NCI-H187 treated with DMSO at 0.1 percent for 48 hours (cell line): Measurements from ENCODE around the gene GVQW3.
"Not testable (repeated sequence)": the region's sequence is repeated elsewhere in the genome, so short reads cannot be mapped to it uniquely, and the experiment has no call there.

Source experiments
- DNase-seq: peaks from one replicate; lab custom pipeline; 2025; lab: John Stamatoyannopoulos, UW

GVQW3 gene

DNA sequence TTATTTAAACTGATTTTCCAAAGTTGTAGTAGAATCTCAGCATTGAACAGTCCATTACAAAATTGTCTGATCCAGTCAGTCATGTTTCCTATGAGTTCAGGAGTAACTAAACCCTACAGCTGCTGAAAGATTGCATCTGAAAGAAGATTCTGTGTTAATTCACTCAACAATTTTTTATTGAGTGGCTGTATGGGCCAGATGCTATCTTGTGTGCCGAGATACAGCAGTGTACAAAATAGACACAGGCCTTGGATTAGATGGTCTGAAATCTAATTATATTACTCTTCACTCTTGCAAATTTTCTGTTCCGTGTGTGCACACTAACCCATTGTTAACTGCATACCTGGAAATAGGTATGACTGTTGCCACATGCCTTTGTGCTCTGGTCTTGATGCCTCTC, 7.3 kb downstream of the GVQW3 start:
- no peak for DNase-seq

DNA sequence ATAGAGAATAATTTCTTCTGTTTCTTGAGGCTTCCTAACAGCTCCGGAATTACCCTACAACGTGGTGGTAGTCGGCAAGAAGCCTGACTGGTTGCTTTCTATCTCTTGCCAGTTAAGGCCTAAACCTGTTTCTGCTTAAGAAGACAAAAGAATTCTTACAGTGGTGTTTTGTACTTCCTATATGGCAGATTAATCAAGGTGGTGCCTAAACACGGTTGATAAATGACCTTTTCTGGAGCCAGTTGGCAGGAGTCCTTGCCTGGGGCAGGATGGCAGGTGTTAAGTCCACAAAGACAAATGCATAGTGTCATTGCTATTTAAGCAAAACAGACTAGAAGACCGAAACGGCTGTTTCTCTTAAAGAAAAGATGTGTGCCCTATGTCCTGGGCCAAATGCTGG, 9.9 kb downstream of the GVQW3 start:
- no peak for DNase-seq

DNA sequence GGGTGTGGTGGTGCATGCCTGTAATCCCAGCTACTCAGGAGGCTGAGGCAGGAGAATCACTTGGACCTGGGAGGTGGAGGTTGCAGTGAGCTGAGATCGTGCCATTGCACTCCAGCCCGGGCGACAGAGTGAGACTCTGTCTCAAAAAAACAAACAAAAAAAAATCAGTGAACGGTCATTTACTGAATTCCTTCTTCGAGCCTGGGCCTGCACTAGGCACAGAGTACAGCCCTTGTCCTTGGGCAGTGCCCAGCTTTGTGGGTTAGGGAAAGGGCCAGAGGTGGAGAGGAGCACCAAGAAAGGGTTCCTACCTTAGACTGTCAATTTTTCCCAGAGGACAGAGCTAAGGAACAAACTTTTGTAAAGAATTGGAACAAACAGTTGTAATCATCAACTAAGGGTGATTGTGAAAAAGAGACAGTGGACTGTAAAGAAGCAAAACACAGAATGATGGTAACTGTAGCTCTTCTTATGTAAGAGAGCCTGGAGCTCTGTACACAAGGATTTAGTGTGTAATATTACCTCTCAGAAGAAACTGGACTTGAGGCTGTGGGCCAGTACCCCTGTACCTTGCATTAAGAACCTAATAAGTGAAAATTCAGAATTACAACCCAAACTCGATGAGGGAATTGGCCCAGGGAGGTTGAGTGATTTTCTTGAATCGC, 10.8 kb downstream of the GVQW3 start:
- DNase-seq: no peak

DNA sequence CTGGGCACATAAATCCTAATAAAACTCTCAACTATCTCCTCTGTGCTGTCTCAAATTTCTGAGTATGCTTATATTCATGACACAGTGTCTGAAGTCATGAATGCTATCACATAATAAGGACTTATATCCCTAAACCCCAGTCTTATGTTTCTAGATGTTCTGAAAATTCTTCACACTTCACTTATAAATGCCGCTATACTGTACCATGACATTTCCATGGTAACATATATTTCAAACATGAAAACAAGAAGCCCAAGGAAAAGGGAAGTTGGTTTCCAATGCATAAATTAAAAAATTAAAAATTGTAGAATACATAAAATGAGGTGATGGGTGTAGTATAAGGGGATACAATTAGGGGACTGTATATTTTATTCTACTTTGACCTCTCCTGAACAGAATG, 11.7 kb downstream of the GVQW3 start:
- no peak for DNase-seq

DNA sequence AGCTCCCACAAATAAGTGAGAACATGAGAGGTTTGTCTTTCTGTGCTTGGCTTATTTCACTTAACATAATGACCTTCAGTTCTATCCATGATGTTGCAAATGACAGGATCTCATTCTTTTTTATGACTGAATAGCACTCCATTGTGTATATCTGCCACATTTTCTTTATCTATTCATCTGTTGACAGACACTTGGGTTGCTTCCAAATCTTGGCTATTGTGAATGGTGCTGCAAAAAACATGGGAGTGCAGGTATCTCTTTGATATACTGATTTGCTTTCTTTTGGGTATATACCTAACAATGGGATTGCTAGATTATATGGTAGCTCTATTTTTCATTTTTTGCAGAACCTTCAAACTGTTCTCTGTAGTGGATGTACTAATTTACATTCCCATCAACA, 13.3 kb downstream of the GVQW3 start:
- DNase-seq: no peak

DNA sequence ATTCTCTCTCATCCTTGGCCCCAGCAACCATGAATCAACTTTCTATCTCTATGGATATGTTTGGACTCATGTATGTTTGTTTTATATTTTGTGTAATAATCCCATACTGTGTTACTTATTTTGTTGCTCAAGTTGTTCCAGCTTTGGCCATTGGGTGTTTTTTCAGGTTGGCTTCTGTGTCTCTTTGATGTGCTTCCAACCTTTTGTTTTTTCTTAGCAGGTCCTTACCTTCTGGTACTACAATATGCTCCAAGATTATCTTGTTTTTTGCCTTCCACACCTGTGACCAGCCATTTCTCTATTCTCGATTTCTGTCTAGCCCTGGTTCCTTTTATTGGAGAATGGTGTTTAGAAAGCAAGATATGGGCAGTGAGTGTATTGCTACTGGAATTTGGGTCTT, 14.2 kb downstream of the GVQW3 start:
- DNase-seq: no peak

DNA sequence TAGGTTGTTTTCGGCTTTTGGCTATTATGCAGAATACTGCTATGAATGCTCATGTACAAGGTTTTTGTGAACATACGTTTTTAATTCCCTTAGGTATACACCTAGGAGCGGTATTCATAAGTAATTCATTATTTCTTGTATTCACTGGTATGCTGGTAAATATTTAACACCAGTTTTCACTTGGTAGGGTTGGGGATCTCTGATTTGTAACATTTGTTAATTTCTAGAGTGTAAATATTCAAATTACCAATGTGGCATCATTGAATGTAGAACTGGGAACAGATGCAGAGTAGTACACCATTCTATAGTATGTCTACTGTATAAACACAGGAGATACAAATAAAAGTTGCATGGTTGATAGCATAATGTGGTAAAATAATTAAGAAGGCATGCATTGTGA, 16.3 kb downstream of the GVQW3 start:
- no peak for DNase-seq

DNA sequence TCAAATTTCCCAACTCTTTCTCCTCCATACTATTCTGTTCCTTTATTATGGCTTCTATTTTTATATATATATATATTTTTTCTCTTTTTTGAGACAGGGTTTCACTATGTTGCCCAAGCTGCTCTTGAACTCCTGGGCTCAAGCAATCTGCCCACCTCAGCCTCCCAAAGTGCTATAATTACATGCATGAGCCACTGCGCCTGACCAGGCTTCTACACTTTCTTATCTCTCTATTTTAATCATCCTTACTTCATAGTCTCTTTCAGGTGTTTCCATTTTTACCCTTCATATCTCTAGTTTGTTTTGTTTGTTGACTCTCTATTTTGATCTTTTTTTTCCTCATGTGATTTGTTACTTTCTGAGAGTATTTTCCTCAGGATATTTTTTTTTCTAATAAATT, 19.8 kb downstream of the GVQW3 start:
- DNase-seq: no peak

DNA sequence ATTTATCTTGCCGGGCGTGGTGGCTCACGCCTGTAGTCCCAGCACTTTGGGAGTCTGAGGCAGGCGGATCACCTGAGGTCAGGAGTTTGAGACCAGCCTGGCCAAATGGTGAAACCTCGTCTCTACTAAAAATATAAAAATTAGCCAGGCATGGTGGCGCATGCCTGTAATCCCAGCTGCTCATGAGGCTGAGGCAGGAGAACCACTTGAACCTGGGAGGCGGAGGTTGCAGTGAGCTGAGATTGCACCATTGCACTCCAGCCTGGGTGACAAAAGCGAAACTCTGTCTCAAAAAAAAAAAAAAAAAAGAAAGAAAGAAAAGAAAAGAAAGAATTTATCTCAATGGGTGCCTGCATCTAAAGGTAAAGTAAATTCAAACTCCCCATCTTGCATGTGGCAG, 20.4 kb downstream of the GVQW3 start:
- not testable (repeated sequence) for DNase-seq

DNA sequence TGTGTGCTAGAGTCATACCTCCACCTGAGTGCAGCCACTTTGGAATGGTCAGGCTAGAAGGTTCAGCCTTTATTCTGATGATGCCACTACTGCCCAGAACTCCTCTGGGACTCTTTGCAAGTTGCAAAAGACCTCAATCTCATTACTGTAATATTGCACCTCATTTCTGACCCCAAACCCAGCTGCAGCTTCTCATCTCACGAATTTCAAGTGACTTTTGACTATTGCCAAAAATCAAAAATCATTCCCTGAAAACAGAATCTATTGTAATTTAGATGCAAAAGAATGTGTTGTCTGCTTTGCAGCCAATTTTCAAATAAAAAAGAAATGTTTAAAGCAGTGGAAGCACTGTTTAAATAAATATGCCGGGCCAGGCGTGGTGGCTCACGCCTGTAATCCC, 25.2 kb downstream of the GVQW3 start:
- DNase-seq: no peak

DNA sequence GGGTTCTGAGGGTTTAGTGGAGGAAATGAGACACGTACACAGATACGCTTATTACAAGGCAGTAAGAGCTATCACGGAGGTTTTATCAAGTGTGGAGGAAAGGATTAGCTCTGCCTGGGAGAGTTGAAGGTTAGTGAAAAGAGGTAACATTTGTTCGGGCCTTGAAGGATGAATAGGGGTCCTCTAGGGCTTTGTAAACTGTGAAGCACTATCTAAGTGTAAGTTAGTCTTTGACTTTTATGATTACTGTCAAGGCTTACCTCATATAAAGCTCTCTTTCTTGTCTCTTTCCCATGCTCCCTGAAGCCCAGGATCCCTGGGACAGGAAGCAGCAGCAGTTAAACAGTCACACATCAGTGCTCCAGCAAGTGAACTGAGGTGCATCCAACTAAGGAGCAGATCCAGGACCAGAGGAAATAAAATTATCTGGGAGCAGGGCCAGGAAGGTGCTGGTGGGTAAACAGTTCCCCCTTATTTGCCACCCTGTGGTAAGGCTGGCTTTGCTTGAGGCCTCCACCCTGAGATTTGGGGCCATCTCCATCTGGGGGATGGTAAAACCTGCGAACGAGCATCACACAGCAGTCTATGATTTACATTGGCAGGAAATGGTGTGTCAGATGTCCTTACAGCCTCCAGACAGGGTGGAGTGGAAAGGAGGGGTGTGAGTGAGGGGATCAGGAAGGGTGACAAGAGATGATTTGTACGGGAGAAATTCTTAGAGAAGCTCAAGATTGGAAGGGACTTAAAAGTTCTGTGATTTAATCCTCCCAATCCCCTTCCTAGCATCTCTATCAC, 27.2 kb downstream of the GVQW3 start:
- DNase-seq: no peak

DNA sequence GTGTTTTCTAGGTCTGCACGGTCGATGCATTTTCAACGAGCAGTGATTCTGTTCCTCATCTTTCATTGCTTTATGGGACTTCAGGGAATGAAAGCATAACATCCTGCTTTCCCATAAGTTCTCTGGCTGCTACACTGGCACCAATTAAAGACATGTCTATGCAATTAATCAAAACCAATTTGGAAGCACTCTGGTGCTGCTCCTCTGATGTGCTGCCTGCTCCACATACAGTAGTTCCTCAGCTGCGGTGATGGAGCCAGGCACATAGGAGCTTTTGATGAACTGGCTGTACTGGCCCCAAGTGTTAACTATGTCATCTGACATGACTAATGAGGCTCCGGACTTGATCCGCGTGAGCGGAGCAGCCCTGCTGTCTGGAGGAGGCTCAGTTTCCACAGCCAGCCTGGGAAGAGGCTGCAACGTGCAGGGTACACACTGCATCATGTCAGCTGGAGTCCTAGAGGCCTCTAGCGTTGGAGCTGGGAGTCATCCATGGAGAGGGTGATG, 29.8 kb downstream of the GVQW3 start:
- DNase-seq: peak; percentile 49

DNA sequence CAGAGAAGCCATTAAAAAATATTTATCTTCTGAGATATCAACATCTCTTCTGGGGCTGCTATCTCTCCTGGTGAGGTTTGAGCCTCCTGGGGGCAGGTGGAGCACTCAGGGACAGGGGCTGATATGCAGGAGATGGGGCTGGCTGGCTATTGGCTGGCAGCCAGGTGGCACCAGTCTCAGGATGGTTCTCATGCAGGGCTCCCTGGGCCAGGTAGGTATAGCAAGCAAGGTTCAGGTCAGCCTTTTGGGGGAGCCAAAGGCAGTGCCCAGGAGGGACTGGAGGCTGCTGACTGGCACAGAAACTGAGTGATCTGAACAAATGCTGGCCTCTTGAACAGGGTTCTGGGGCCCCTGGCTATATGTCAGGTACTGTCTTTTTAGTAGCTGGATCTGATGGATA, 34.0 kb downstream of the GVQW3 start:
- no peak for DNase-seq

DNA sequence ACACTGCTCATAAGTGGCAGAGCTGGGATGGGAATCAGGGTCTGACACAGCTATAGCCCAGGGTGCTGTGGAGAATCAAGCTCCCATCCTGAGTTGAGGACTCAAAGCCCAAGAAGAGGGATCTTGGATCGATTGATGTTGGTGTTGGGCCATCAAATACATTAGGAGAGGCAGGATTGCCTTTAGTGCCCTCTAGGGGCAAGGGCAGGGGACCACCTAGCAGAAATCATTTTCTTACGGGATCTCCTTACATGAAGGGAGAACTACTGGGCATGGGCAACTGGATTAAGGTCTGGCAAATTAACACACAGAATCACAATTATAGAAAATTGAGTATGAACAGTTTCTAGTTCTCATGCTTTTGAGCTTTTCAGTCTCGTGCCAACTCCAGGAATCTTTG, 38.8 kb downstream of the GVQW3 start:
- DNase-seq: no peak

DNA sequence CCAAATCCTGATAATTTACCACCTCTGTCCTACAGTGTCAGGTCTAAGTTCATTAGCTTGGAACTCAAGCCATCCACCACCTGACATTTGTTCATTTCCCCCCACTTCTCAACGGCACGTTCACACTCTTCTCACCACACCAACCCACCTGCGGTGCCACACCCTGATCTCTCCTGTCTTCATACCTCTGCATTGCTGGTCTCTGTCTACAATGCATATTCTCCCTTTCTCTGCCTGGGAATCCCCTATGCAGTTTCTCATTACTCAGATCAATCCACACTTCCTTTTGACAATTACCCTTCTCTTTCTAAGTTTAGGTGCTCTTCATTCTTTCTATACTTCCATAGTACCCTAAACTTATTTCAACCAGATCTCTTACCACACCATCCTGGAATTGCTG, 43.3 kb downstream of the GVQW3 start:
- DNase-seq: no peak

DNA sequence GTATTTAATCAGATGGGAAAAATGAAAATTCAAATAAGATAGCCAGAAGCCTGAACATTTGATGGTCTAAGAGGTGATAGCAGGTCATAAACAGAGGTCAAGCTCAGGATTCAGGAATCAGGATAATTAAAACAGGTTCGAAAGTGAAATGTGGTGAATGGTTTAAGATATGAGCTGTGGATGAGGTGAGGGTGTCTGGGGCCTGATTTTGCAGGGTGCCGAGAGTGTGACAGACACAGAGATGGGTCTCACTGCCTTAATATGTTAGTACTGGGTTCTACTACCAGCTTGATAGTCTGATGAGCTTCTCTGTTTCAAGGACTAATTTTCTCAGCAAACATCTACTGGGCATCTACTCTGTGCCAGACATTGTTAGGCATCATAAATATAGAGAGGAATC, 43.8 kb downstream of the GVQW3 start:
- no peak for DNase-seq

DNA sequence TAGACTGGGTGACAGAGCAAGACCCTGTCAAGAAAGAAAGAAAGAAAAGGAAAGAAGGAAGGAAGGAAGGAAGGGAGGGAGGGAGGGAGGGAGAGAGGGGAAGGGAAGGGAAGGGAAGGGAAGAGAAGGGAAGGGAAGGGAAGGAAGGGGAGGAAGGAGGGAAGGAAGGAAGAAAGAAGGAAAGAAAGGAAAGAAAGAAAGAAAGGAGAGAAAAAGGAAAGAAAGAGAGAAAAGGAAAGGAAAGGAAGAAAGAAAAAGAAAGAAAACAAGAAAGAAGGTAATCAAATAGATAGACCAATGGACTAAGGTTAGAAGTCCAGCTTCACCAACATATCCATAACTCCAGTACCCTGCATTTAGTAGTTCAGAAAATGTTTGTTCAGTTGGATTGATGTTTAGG, 45.5 kb downstream of the GVQW3 start:
- DNase-seq: no peak

DNA sequence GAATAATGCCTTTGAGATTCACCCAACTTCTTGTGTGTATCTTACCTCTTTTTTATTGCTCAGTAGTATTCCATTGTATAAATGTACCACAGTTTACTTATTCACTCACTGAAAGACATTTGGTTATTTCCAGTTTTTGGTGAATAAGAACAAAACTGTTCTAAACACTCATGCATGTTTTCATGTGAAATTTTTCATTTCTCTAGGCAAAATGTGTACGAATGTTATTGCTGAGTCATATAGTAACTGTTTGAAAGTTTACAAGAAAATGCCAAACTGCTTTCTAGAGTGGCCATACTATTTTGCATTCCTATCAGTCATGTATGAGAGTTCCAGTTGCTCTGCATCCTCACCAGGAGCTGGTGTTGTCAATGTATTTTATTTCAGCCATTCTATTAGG, 54.9 kb downstream of the GVQW3 start:
- no peak for DNase-seq

DNA sequence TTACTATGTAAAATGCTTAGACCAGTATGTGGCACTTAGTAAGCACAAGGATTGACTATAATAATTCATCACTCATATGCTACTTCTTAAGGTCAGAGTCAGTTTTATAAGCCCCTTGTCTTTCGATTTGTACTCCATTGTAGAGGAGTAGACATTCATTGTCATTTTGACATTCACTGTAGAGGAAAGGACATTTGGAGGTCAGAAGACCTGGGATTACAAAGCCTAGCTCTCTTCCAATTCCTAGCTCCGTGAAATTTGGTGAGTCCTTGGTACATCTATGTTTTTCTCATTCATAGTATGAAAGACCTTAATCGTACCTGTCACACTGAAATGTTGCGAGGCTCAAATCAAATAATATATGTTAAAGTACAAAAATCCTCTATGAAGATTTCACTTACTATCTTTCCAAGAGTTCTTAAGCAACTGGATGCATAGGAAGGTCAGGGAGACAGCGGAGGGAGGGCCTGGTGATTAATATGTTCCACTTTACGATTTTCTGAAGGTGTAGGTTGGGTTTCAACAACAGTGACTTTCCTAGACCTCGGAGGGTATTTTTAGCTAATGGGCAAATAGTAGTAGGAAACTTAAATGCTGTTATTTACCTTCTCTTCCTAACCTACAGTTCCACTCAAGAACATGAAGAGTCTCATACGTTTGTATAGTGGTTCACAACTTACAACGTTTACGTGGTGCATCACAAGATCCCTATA, 62.3 kb downstream of the GVQW3 start:
- no peak for DNase-seq

DNA sequence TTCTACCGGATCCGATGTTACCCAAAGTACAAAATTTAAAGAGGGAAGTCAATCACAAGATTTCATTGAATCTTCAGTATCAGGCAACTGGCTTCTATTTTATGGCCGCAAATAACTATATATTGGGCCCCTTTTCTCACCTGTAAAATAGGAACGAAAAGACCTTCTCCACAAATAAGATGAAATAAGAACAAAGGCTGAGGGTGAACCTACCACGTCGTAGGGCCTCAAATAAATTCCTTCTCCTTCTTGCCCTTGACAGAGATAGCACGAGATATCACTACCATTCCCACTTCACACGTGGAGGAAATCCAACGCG, 62.9 kb downstream of the GVQW3 start:
- no peak for DNase-seq

DNA sequence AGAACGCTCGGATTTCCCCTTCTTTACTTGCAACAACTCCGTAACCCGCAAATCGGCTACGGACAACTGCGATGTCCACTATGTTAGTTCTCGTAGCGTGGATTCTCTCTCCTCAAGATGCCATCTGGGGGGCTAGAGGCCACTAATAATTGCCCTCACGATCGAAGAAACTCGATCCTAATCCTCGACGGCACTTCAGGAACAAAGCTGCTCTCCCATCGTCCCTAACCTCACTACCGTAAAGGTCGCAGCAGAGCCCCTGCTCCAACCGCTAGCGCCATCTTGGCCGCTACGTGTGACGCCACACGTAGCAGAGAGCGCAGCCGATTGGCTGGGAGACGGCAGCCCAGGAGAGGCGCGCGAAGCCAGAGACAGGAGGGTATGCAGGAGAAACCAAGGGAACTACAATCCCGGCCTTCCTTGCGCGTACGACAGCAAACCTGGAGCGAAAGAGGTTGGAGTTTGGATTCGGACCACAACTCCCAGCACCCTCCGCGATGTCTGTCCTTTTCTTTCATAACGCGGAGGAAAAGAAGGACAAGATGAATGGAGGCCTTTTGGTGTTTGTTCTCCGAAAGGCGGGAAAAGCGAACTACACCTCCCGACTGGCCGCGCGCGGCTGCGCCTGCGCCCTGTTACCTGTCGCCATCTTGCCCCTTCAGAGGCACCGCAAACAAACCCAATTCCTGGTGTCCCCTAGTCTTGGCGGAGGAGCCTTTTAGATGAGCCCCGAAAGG, 63.4 kb downstream of the GVQW3 start, which contains the start of gene EMSY:
TSS of gene EMSY (plus strand) at position 635 of the 737 bp plus-strand sequence. CDS start 1,921 bp downstream, outside the sequence.
- DNase-seq: peak; percentile 94
